ENCODE data around the gene FHL5.
A peak's percentile ranks its signal among the peaks of the same experiment; 100 is the strongest.
"Not testable (repeated sequence)": the region's sequence is repeated elsewhere in the genome, so short reads cannot be mapped to it uniquely, and the experiment has no call there.

The FHL5 gene

DNA sequence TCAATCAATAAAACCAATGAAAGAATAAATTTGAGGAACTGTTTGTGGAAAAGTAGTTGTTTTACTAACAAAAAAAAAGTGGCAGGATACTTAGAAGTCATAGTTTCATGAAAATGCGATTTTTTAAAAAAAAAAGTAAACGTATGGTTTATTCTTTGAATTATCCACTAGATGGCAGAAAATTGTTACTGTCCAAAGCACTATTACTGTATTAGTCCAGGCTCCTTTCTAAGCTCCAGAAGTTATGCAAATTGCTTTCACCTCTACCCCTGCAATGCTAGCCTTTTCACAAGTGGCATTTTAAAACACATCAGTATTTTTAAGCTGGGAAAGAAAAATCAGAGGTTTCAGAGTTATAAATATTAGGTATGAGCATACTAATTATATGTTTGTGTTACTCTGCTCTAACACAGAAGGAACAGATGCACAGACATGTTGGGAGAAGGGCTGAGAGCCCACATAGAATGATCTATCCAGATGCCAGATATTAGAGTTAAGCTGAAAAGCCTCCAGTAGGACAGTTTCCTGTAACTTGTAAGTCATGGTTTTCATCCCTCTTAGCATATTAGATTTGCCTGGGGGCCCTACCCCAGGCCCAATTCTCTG lies 63.9 kb downstream of the FHL5 start:
- H3K27ac Mint-ChIP-seq = no peak overlapping the region
- H3K36me3 Mint-ChIP-seq (ENCODE audit: low read depth) = no peaks in the 10 kb centered on the region
- DNase-seq (ENCODE audit: low spot score) = no peak
- peaks cover 3% of the 10 kb centered on the region for H3K4me1 Mint-ChIP-seq (ENCODE audit: low read depth)
- H3K9me3 Mint-ChIP-seq = no peaks in the 10 kb centered on the region
- H3K27me3 Mint-ChIP-seq (ENCODE audit: low read depth) = peaks cover 9% of the 10 kb centered on the region
- H3K4me3 Mint-ChIP-seq = no peak overlapping the region

DNA sequence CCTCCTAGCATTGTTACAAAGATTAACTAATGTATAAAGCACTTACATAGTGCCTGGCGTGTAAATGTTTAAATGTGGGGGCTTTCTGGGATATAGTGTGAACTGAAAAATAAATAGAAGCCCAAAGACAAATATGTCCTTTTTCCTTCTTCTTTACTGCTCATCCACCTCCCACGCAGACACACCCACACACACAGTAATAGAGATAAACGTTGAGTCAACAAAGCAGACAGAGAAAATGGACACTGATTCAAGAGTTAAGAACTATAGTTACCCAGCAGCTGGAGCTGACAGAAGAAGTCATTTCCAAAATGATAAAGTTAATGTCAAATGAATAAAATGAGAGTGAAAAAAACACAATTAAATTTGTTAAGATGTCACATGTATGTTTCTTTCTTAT lies 68.3 kb downstream of the FHL5 start:
- no peaks in the 10 kb centered on the region for H3K4me1 Mint-ChIP-seq (ENCODE audit: low read depth)
- H3K36me3 Mint-ChIP-seq (ENCODE audit: low read depth) = no peaks in the 10 kb centered on the region
- H3K4me3 Mint-ChIP-seq = no peak overlapping the region
- no peak overlapping the region for H3K27ac Mint-ChIP-seq
- H3K27me3 Mint-ChIP-seq (ENCODE audit: low read depth) = peaks cover 10% of the 10 kb centered on the region
- peak; percentile 7 for DNase-seq (ENCODE audit: low spot score)
- H3K9me3 Mint-ChIP-seq = no peaks in the 10 kb centered on the region

- not testable (repeated sequence) for H3K4me3 Mint-ChIP-seq; H3K4me1 Mint-ChIP-seq (ENCODE audit: low read depth); H3K27me3 Mint-ChIP-seq (ENCODE audit: low read depth); H3K27ac Mint-ChIP-seq; H3K9me3 Mint-ChIP-seq; DNase-seq (ENCODE audit: low spot score); H3K36me3 Mint-ChIP-seq (ENCODE audit: low read depth)
These were observed 75.1 kb downstream of the FHL5 start for GRCh38 chr6:96637979-96638378.

GRCh38 chr6:96645106-96645505 lies 82.2 kb downstream of the FHL5 start:
- Mint-ChIP-seq H3K36me3 (ENCODE audit: low read depth) (no peaks in the 10 kb centered on the region), H3K9me3 (no peaks in the 10 kb centered on the region), H3K4me3 (no peak overlapping the region), H3K27ac (no peak overlapping the region), H3K27me3 (ENCODE audit: low read depth) (peaks cover 11% of the 10 kb centered on the region), H3K4me1 (ENCODE audit: low read depth) (no peaks in the 10 kb centered on the region)
- no peak for DNase-seq (ENCODE audit: low spot score)

- no peak for DNase-seq (ENCODE audit: low spot score)
- Mint-ChIP-seq H3K4me1 (ENCODE audit: low read depth) (no peaks in the 10 kb centered on the region), H3K4me3 (no peak overlapping the region), H3K36me3 (ENCODE audit: low read depth) (no peaks in the 10 kb centered on the region), H3K9me3 (no peaks in the 10 kb centered on the region), H3K27ac (no peak overlapping the region), H3K27me3 (ENCODE audit: low read depth) (peaks cover 13% of the 10 kb centered on the region)
These were observed 87.0 kb downstream of the FHL5 start for GRCh38 chr6:96649926-96650325.

- Mint-ChIP-seq H3K4me1 (ENCODE audit: low read depth) (no peaks in the 10 kb centered on the region), H3K27ac (no peak overlapping the region), H3K9me3 (no peaks in the 10 kb centered on the region), H3K36me3 (ENCODE audit: low read depth) (no peaks in the 10 kb centered on the region), H3K4me3 (no peak overlapping the region), H3K27me3 (ENCODE audit: low read depth) (peaks cover 5% of the 10 kb centered on the region)
- DNase-seq (ENCODE audit: low spot score) = no peak
These were observed 88.9 kb downstream of the FHL5 start for GRCh38 chr6:96651816-96652215.

- Mint-ChIP-seq H3K4me3 (no peak overlapping the region), H3K27me3 (ENCODE audit: low read depth) (peaks cover 6% of the 10 kb centered on the region), H3K36me3 (ENCODE audit: low read depth) (no peaks in the 10 kb centered on the region), H3K9me3 (no peaks in the 10 kb centered on the region), H3K27ac (no peak overlapping the region), H3K4me1 (ENCODE audit: low read depth) (no peaks in the 10 kb centered on the region)
- no peak for DNase-seq (ENCODE audit: low spot score)
These were observed 89.6 kb downstream of the FHL5 start for GRCh38 chr6:96652552-96652951.

GRCh38 chr6:96653181-96653580 lies 90.3 kb downstream of the FHL5 start:
- Mint-ChIP-seq H3K9me3 (no peaks in the 10 kb centered on the region), H3K27me3 (ENCODE audit: low read depth) (peaks cover 6% of the 10 kb centered on the region), H3K4me3 (no peak overlapping the region), H3K4me1 (ENCODE audit: low read depth) (no peaks in the 10 kb centered on the region), H3K27ac (no peak overlapping the region), H3K36me3 (ENCODE audit: low read depth) (no peaks in the 10 kb centered on the region)
- DNase-seq (ENCODE audit: low spot score) = no peak

DNA sequence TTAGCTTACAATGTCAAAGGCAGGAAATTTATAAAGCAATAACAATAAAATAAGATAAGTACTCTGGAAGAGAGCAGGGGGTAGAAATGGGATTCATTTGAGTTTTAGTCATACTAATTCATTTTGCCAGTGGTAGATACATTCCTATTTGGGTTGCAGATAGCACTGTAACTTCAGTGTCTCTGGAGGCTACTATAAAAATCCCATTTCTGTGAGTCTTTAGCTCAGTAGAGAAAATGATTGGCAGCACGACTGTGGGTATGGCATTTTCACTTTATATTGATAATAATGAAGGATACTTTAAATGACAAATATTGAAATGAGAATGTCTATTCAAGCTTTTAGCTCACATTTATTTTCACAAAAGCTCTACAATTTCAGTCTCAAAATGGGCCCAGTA lies 93.6 kb downstream of the FHL5 start:
- Mint-ChIP-seq H3K27me3 (ENCODE audit: low read depth) (peaks cover 8% of the 10 kb centered on the region), H3K36me3 (ENCODE audit: low read depth) (no peaks in the 10 kb centered on the region), H3K4me1 (ENCODE audit: low read depth) (no peaks in the 10 kb centered on the region), H3K9me3 (no peaks in the 10 kb centered on the region), H3K27ac (no peak overlapping the region), H3K4me3 (no peak overlapping the region)
- DNase-seq (ENCODE audit: low spot score) = no peak

GRCh38 chr6:96657344-96657743 lies 94.4 kb downstream of the FHL5 start:
- H3K27ac Mint-ChIP-seq = no peak overlapping the region
- H3K36me3 Mint-ChIP-seq (ENCODE audit: low read depth) = no peaks in the 10 kb centered on the region
- no peak for DNase-seq (ENCODE audit: low spot score)
- H3K27me3 Mint-ChIP-seq (ENCODE audit: low read depth) = peaks cover 8% of the 10 kb centered on the region
- H3K4me1 Mint-ChIP-seq (ENCODE audit: low read depth) = no peaks in the 10 kb centered on the region
- H3K4me3 Mint-ChIP-seq = no peak overlapping the region
- H3K9me3 Mint-ChIP-seq = no peaks in the 10 kb centered on the region

DNA sequence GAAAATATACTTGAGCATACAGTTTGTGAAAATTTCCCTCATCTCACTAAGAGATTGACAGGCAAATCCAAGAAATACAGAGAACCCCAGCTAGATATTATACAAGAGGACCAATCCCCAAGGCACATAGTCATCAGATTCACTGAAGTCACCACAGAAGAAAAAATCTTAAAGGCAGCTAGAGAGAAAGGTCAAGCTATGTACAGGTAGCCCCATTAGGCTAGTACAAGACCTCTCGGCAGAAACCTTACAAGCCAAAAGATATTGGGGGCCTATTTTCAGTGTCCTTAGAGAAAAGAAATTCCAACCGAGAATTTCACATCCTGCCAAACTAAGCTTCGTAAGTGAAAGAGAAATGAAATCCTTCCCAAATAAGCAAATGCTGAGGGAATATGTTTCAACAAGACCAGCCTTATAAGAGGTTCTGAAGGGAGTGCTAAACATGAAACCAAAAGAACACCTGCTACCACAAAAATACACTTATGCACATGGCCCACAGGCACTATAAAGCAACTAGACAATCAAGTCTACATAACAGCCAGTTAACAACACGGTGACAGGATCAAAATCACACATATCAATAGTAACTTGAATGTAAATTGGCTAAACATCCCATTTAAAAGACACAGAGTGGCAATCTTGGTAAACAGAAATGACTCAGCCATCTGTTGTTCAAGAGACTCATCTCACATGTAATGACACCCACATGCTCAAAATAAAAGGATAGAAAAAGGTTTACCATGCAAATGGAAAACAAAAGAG lies 96.3 kb downstream of the FHL5 start:
- no peaks in the 10 kb centered on the region for H3K4me1 Mint-ChIP-seq (ENCODE audit: low read depth)
- no peaks in the 10 kb centered on the region for H3K9me3 Mint-ChIP-seq
- H3K27ac Mint-ChIP-seq = no peak overlapping the region
- peaks cover 4% of the 10 kb centered on the region for H3K27me3 Mint-ChIP-seq (ENCODE audit: low read depth)
- no peak for DNase-seq (ENCODE audit: low spot score)
- no peak overlapping the region for H3K4me3 Mint-ChIP-seq
- no peaks in the 10 kb centered on the region for H3K36me3 Mint-ChIP-seq (ENCODE audit: low read depth)

All from T-helper 2 cell treated with Interferon-gamma antibody and Interleukin-4, amounts not matched to agents 5 μg/mL and 100 μg/mL, for 36 hours (primary cell).